ENCODE measurements around the gene ABCC3. TPM values are rescaled to one million over a fixed set of nuclear protein-coding genes. Genes with fewer than 3 reads are reported as not detected.

Gene ABCC3
- total RNA-seq, 4 donors from 2014 or later = 19.6 to 93.7 (median 34.1) TPM

DNA sequence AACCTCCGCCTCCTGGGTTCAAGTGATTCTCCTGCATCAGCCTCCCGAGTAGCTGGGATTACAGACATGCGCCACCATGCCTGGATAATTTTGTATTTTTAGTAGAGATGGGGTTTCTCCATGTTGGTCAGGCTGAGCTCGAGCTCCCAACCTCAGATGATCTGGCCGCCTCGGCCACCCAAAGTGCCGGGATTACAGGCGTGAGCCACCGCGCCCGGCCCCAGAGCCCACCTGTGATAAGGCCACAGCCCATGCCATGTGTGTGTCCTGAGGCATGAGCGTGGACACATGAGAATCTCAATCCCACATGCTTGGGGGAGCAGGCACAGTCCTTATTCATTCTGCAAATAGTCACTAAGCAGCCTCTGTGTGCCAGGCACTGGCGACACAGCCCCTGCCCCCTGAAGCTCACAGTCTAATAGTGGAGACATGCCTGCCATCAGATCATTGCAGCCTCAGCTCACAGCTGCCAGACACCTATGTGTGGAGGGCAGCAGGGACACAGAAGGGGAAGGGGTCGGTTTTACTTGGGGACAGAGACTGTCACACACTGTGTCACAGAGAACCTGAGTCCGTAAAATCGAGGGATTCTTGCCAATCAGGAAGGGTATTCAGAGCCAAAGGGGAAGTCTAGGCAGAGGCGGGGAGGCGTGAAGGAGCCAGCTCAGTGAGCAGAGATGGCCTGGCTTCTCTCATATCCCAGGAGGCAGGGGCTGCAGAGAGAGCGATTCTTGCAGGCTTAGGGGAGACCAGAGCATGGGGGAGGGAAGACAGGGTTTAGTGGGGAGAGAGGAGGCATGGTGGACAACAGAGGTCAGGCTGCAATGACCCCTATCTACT lies 9.4 kb upstream of the ABCC3 start:
- no peak overlapping the region for H3K4me3 ChIP-seq
- H3K27me3 ChIP-seq = peaks cover 0 to 72% (median 0%) of the 10 kb centered on the region in 4 donors
- no peak for DNase-seq
- H3K4me1 ChIP-seq = peaks cover 0 to 9% (median 0%) of the 10 kb centered on the region in 3 donors
- H3K36me3 ChIP-seq = no peaks in the 10 kb centered on the region
- TF ChIP-seq, protein P1, sequence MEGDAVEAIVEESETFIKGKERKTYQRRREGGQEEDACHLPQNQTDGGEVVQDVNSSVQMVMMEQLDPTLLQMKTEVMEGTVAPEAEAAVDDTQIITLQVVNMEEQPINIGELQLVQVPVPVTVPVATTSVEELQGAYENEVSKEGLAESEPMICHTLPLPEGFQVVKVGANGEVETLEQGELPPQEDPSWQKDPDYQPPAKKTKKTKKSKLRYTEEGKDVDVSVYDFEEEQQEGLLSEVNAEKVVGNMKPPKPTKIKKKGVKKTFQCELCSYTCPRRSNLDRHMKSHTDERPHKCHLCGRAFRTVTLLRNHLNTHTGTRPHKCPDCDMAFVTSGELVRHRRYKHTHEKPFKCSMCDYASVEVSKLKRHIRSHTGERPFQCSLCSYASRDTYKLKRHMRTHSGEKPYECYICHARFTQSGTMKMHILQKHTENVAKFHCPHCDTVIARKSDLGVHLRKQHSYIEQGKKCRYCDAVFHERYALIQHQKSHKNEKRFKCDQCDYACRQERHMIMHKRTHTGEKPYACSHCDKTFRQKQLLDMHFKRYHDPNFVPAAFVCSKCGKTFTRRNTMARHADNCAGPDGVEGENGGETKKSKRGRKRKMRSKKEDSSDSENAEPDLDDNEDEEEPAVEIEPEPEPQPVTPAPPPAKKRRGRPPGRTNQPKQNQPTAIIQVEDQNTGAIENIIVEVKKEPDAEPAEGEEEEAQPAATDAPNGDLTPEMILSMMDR (IDR thresholded peaks at IDR 0.05) = no peak
- WGBS, 2 donors = 62 to 77% methylated on average over 7 to 8 of the region's 19 CpGs
- H3K27ac ChIP-seq = no peak overlapping the region
- intact Hi-C loops (cut with DNase I) = loop anchor here (10.0 kb wide), 1 partner anchor 140 kb away; no protein-coding TSS in a partner anchor
- no peaks in the 10 kb centered on the region for H3K9me3 ChIP-seq

DNA sequence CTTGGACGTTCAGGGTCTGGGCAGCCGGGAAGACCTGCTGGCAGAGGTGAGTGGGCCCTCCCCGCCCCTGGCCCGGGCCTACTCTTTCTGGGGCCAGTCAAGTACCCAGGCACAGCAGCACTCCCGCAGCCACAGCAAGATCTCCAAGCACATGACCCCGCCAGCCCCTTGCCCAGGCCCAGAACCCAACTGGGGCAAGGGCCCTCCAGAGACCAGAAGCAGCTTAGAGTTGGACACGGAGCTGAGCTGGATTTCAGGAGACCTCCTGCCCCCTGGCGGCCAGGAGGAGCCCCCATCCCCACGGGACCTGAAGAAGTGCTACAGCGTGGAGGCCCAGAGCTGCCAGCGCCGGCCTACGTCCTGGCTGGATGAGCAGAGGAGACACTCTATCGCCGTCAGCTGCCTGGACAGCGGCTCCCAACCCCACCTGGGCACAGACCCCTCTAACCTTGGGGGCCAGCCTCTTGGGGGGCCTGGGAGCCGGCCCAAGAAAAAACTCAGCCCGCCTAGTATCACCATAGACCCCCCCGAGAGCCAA lies 8.6 kb upstream of the ABCC3 start:
- intact Hi-C loops (cut with DNase I) = loop anchor here (10.0 kb wide), 1 partner anchor 141 kb away; no protein-coding TSS in a partner anchor
- H3K27me3 ChIP-seq = peaks cover 0 to 73% (median 0%) of the 10 kb centered on the region in 4 donors
- H3K4me3 ChIP-seq = no peak overlapping the region
- H3K9me3 ChIP-seq = no peaks in the 10 kb centered on the region
- H3K4me1 ChIP-seq = peaks cover 0 to 16% (median 0%) of the 10 kb centered on the region in 3 donors
- H3K27ac ChIP-seq = no peak overlapping the region
- no peaks in the 10 kb centered on the region for H3K36me3 ChIP-seq
- WGBS, 2 donors = 40 to 83% methylated on average over 1 to 2 of the region's 19 CpGs
- no peak for TF ChIP-seq POLR2A (IDR thresholded peaks at IDR 0.05)
- TF ChIP-seq, protein P1 (IDR thresholded peaks at IDR 0.05) = peak; percentile 55 to 74 (median 64)
- no peak for DNase-seq

DNA sequence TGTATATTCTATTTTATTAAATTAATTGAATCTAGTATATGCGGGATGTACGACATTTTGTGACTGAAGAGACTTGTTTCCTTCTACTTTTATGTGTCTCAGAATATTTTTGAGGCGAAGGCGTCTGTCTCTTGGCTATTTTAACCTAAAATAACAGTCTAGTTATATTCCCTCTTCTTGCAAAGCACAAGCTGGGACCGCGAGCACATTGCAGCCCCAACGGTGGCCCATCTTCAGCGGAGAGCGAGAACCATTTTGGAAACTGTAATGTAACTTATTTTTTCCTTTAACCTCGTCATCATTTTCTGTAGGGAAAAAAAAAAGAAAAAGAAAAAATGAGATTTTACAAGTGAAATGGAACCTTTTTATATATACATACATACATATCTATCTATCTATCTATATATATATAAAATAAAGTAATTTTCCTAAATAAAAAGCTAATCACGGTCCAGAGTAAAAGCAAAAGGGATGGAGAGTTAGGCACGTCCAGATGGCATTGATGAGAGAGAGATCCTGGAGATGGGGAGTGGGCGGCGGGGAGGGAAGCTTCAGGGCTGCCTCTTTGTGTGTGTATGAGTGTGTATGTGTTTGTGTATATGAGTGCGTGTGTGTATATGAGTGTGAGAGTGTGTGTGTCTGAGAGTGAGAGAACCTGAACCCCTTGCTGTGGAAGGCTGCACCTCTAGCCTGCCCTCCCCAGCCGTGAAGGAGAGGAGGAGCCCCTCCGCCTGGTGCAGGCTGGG lies 7.5 kb upstream of the ABCC3 start:
- Histone ChIP-seq H3K9me3 (no peaks in the 10 kb centered on the region), H3K36me3 (no peaks in the 10 kb centered on the region), H3K4me1 (peaks cover 0 to 16% (median 0%) of the 10 kb centered on the region in 3 donors), H3K27ac (no peak overlapping the region), H3K27me3 (peaks cover 0 to 76% (median 0%) of the 10 kb centered on the region in 4 donors), H3K4me3 (no peak overlapping the region)
- TF ChIP-seq, protein P1 (IDR thresholded peaks at IDR 0.05) = no peak
- no peak for TF ChIP-seq POLR2A (IDR thresholded peaks at IDR 0.05)
- 83% methylated on average over 17 of the region's 17 CpGs for WGBS, 2 donors
- no peak for DNase-seq
- intact Hi-C loops (cut with DNase I) = loop anchor here (10.0 kb wide), 1 partner anchor 142 kb away; no protein-coding TSS in a partner anchor

DNA sequence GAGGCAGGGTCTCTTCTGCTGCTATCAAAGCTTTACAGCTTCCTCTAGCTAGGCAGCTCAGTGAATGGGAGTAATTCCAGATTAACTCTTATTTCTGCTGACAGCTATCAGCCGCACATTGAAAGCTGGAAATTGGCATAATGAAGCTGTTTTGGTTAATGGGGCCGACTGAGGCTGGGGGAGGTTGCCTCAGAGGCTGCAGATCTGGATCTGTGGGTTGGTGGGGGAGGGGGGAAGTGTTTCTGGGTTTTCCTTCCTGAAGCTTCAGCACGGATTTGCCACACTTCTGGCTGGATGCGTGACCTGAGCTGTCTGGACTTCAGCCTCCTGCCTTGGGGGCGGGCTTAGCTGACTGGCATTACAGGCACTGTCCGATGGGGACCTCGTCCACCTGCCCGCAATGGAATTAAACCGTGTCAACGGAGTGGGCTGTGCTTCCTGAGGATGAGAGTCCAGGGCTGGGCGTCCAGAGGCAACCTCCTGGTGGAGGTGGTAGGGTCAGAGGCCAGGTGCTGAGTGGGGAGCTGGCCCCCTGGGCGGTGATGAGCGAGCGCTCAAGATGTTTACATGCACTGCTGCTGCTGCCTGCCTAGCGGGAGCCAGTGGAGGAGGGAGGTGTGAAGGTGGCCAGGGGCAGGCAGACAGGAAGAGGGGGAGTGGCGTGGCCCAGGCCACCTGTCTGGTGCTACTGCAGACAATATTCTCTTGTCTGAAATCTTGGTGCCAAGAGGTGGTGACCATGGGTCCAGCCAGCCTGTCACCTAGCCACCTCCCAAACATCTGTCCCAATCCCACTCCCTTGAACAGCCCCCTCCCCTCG lies 6.7 kb upstream of the ABCC3 start:
- Histone ChIP-seq H3K36me3 (no peaks in the 10 kb centered on the region), H3K4me3 (no peak overlapping the region), H3K4me1 (peaks cover 0 to 16% (median 0%) of the 10 kb centered on the region in 3 donors), H3K27me3 (peaks cover 0 to 77% (median 0%) of the 10 kb centered on the region in 4 donors), H3K27ac (no peak overlapping the region), H3K9me3 (no peaks in the 10 kb centered on the region)
- intact Hi-C loops (cut with DNase I) = loop anchor here (2.0 to 10.0 kb wide), 2 partner anchors 77 to 143 kb away; no protein-coding TSS in a partner anchor
- TF ChIP-seq, protein P1 (IDR thresholded peaks at IDR 0.05) = no peak
- TF ChIP-seq POLR2A (IDR thresholded peaks at IDR 0.05) = no peak
- no peak for DNase-seq
- 38 to 53% methylated on average over 5 to 9 of the region's 17 CpGs for WGBS, 2 donors
